Right renal cortex interstitium (tissue), 3 donors: ENCODE data around the gene EIPR1. TPM values are rescaled to one million over a fixed set of nuclear protein-coding genes. Genes with fewer than 3 reads are reported as not detected.
"Not testable (repeated sequence)": the region's sequence is repeated elsewhere in the genome, so short reads cannot be mapped to it uniquely, and the experiment has no call there.

Experiments used
- DNase-seq, 3 donors: peaks; one replicate each; pipeline ENCODE4 v3.0.0-alpha.2; 2013; ENCODE audit warnings: low read depth in 3 of 3, low spot score in 2 of 3
- polyA plus RNA-seq, 3 donors: library from polyadenylated mRNA; unstranded; fragments of 120-200 nt; gene quantifications; one replicate each; pipeline ENCODE4 v1.2.1, GENCODE V29; 2013; ENCODE audit not compliant: insufficient read length in 3 of 3

EIPR1 gene
- polyA plus RNA-seq, 3 donors, result 24.4 to 25.7 (median 25.2) TPM

- DNase-seq, result no peak
Observed at GRCh38 chr2:3361518-3362389, 15.9 kb downstream of the EIPR1 start.

- DNase-seq, result no peak
Observed at GRCh38 chr2:3357926-3358325, 19.7 kb downstream of the EIPR1 start.

GRCh38 chr2:3357446-3357845 lies 20.2 kb downstream of the EIPR1 start:
- not testable (repeated sequence) for DNase-seq

GRCh38 chr2:3356799-3357198 lies 20.8 kb downstream of the EIPR1 start:
- DNase-seq, result no peak

GRCh38 chr2:3355951-3356569 lies 21.6 kb downstream of the EIPR1 start:
- DNase-seq, result no peak

- no peak for DNase-seq
Observed at GRCh38 chr2:3354986-3355385, 22.6 kb downstream of the EIPR1 start.

- DNase-seq, result no peak
Observed at GRCh38 chr2:3349211-3349693, 28.4 kb downstream of the EIPR1 start.

- DNase-seq, result no peak
Observed at GRCh38 chr2:3348767-3349166, 28.9 kb downstream of the EIPR1 start.

GRCh38 chr2:3345621-3346020 lies 32.0 kb downstream of the EIPR1 start:
- no peak for DNase-seq

GRCh38 chr2:3344897-3345296 lies 32.7 kb downstream of the EIPR1 start:
- no peak for DNase-seq

- no peak for DNase-seq
Observed at GRCh38 chr2:3343012-3343411, 34.6 kb downstream of the EIPR1 start.

GRCh38 chr2:3342324-3342723 lies 35.3 kb downstream of the EIPR1 start:
- DNase-seq, result no peak

GRCh38 chr2:3341336-3341735 lies 36.3 kb downstream of the EIPR1 start:
- DNase-seq, result no peak

GRCh38 chr2:3340144-3340543 lies 37.5 kb downstream of the EIPR1 start:
- no peak for DNase-seq

- no peak for DNase-seq
Observed at GRCh38 chr2:3338340-3338739, 39.3 kb downstream of the EIPR1 start.

- DNase-seq, result no peak
Observed at GRCh38 chr2:3336844-3337243, 40.8 kb downstream of the EIPR1 start.

- DNase-seq, result no peak
Observed at GRCh38 chr2:3334392-3335345, 42.9 kb downstream of the EIPR1 start.

GRCh38 chr2:3332133-3332532 lies 45.5 kb downstream of the EIPR1 start:
- DNase-seq, result no peak

- DNase-seq, result no peak
Observed at GRCh38 chr2:3329491-3329890, 48.1 kb downstream of the EIPR1 start.

- no peak for DNase-seq
Observed at GRCh38 chr2:3326871-3327270, 50.7 kb downstream of the EIPR1 start.

GRCh38 chr2:3326182-3326537 lies 51.5 kb downstream of the EIPR1 start:
- no peak for DNase-seq
